ENCODE data around the gene SNTB2.
"Not testable (repeated sequence)": the region's sequence is repeated elsewhere in the genome, so short reads cannot be mapped to it uniquely, and the experiment has no call there.

The SNTB2 gene

GRCh38 chr16:69239851-69240250, 52.9 kb downstream of the SNTB2 start:
- no peak for DNase-seq

GRCh38 chr16:69240331-69240730, 53.4 kb downstream of the SNTB2 start:
- no peak for DNase-seq

- DNase-seq: no peak
Observed at GRCh38 chr16:69241926-69242325, 55.0 kb downstream of the SNTB2 start.

GRCh38 chr16:69243479-69243878, 56.5 kb downstream of the SNTB2 start:
- no peak for DNase-seq

- DNase-seq: no peak
Observed at GRCh38 chr16:69244336-69244735, 57.4 kb downstream of the SNTB2 start.

GRCh38 chr16:69250081-69250480, 63.1 kb downstream of the SNTB2 start:
- no peak for DNase-seq

GRCh38 chr16:69253870-69254341, 66.9 kb downstream of the SNTB2 start:
- no peak for DNase-seq

- DNase-seq: not testable (repeated sequence)
Observed at GRCh38 chr16:69259428-69259764, 72.4 kb downstream of the SNTB2 start.

- DNase-seq: no peak
Observed at GRCh38 chr16:69260019-69260418, 73.1 kb downstream of the SNTB2 start.

GRCh38 chr16:69260506-69260905, 73.5 kb downstream of the SNTB2 start:
- no peak for DNase-seq

- DNase-seq: no peak
Observed at GRCh38 chr16:69266334-69267063, 79.5 kb downstream of the SNTB2 start.

GRCh38 chr16:69267633-69268032, 80.7 kb downstream of the SNTB2 start:
- DNase-seq: no peak

GRCh38 chr16:69270395-69270794, 83.4 kb downstream of the SNTB2 start:
- DNase-seq: no peak

- no peak for DNase-seq
Observed at GRCh38 chr16:69270831-69271230, 83.9 kb downstream of the SNTB2 start.

GRCh38 chr16:69273009-69273408, 86.0 kb downstream of the SNTB2 start:
- no peak for DNase-seq

- DNase-seq: no peak
Observed at GRCh38 chr16:69274699-69275235, 87.8 kb downstream of the SNTB2 start.

GRCh38 chr16:69276148-69277115, 89.5 kb downstream of the SNTB2 start:
- DNase-seq: no peak

- DNase-seq: no peak
Observed at GRCh38 chr16:69277413-69277812, 90.4 kb downstream of the SNTB2 start.

- DNase-seq: no peak
Observed at GRCh38 chr16:69283851-69284250, 96.9 kb downstream of the SNTB2 start.

- no peak for DNase-seq
Observed at GRCh38 chr16:69285240-69285639, 98.3 kb downstream of the SNTB2 start.

GRCh38 chr16:69286941-69287713, 100.2 kb downstream of the SNTB2 start:
- peak; percentile 43 for DNase-seq

- DNase-seq: not testable (repeated sequence)
Observed at GRCh38 chr16:69291657-69292056, 104.7 kb downstream of the SNTB2 start.

- DNase-seq: no peak
Observed at GRCh38 chr16:69293401-69293800, 106.4 kb downstream of the SNTB2 start.
